ENCODE measurements around the gene FOXE3.

- TF ChIP-seq CTCF (IDR thresholded peaks at IDR 0.05; ENCODE audit: extremely low read depth in 1 of 2, insufficient read depth in 1 of 2, low read depth in 1 of 2, low read length in 2 of 2) (no peak), MAX (IDR thresholded peaks at IDR 0.05; ENCODE audit: insufficient read depth, insufficient read length) (no peak)
These were observed 13.5 kb upstream of the FOXE3 start for GRCh38 chr1:47402591-47402990.

Measured in endothelial cell of umbilical vein (primary cell).